H1 (cell line): Measurements from ENCODE around the gene ACO1. TPM values are rescaled to one million over a fixed set of nuclear protein-coding genes. Genes with fewer than 3 reads are reported as not detected.

Experiments used
- ASH2L ChIP-seq: fragments of 200-600, 300-600 bp; sonication (generic); IDR thresholded peaks from one replicate; pipeline ENCODE4 v1.7.1; 2017; ENCODE audit warnings: low read length
- BCL11A ChIP-seq, 2 experiments: IDR thresholded peaks; one replicate each; pipeline ENCODE4 v1.6.1; 2011; ENCODE audit warnings: low read depth in 2 of 2, low read length in 2 of 2, mild to moderate bottlenecking in 2 of 2
- EP300 ChIP-seq, 2 experiments: IDR thresholded peaks; 1 replicate in 1 of 2; 2 replicates in 1 of 2; pipeline ENCODE4 v1.6.1; 2011 to 2012; ENCODE audit warnings: low read depth in 2 of 2, low read length in 2 of 2, mild to moderate bottlenecking in 2 of 2, borderline replicate concordance in 1 of 2, inconsistent platforms in 1 of 2, moderate library complexity in 1 of 2
- EZH2 ChIP-seq: fragments of 200-600 bp; sonication (generic); IDR thresholded peaks from 2 replicates; pipeline ENCODE4 v1.7.1; 2012; ENCODE audit warnings: low read depth, mild to moderate bottlenecking, moderate library complexity, low read length, inconsistent platforms; ENCODE audit not compliant: severe bottlenecking
- HDAC2 ChIP-seq, 2 experiments: fragments of 300-600 bp in 1 of 2; sonication (generic) in 1 of 2; IDR thresholded peaks; 2 replicates each; pipeline ENCODE4 v1.6.1; 2011 to 2012; ENCODE audit warnings: low read depth in 2 of 2, low read length in 2 of 2, mild to moderate bottlenecking in 2 of 2, moderate library complexity in 2 of 2, borderline replicate concordance in 1 of 2, inconsistent platforms in 1 of 2
- KDM1A ChIP-seq: fragments of 200-600, 300-600 bp; sonication (generic); IDR thresholded peaks from 2 replicates; pipeline ENCODE4 v1.7.1; 2016; ENCODE audit warnings: mild to moderate bottlenecking, low read length, borderline replicate concordance
- KDM4A ChIP-seq: IDR thresholded peaks from one replicate; pipeline ENCODE4 v1.7.1; 2012; ENCODE audit warnings: low read depth, mild to moderate bottlenecking, moderate library complexity, low read length, inconsistent platforms; ENCODE audit not compliant: severe bottlenecking
- KDM5A ChIP-seq: fragments of 200-600 bp; IDR thresholded peaks from 2 replicates; pipeline ENCODE4 v1.7.1; 2012; ENCODE audit warnings: mild to moderate bottlenecking, low read length, inconsistent platforms, mixed read lengths
- MAX ChIP-seq: IDR thresholded peaks from 2 replicates; pipeline ENCODE4 v1.6.1; 2012; ENCODE audit warnings: inconsistent platforms
- POU5F1 ChIP-seq: IDR thresholded peaks from 2 replicates; pipeline ENCODE4 v1.6.1; 2011; ENCODE audit warnings: low read depth, mild to moderate bottlenecking, low read length, moderate library complexity
- RBBP5 ChIP-seq: IDR thresholded peaks from 2 replicates; pipeline ENCODE4 v1.7.1; 2012; ENCODE audit warnings: low read depth, mild to moderate bottlenecking, inconsistent platforms, low read length, moderate library complexity, borderline replicate concordance
- SIN3A ChIP-seq, 2 experiments: IDR thresholded peaks in 1 of 2; conservative IDR thresholded peaks in 1 of 2; 2 replicates each; pipeline ENCODE4 v1.6.1; 2011 to 2012; ENCODE audit warnings: low read length in 2 of 2, improper control_type of control experiment in 1 of 2, low read depth in 1 of 2, mild to moderate bottlenecking in 1 of 2
- TAF1 ChIP-seq: IDR thresholded peaks from 2 replicates; pipeline ENCODE4 v1.6.1; 2011; ENCODE audit warnings: mild to moderate bottlenecking, low read depth, low read length
- polyA plus RNA-seq, 7 experiments: library from polyadenylated mRNA; depleted of rRNA in 3 of 7; stranded (reverse) in 5 of 7; unstranded in 2 of 7; fragments of >200 nt in 5 of 7; fragments of 200-250 nt in 2 of 7; gene quantifications; 1 replicate in 5 of 7; 2 replicates in 1 of 7; 4 replicates in 1 of 7; pipeline versions ENCODE4 v1.2.1 to v1.2.3, GENCODE V29; 2011 to 2013; ENCODE audit warnings: missing spikeins in 2 of 7, mixed read lengths in 2 of 7
- total RNA-seq: library from RNA; stranded (reverse); fragmentation: NEBNext Ultra II Directional; extraction: Animal tissue kit (Norgen Biotek cat#: 25700); gene quantifications from 2 replicates; pipeline ENCODE4 v1.2.1, GENCODE V29; 2021

Gene ACO1
- total and polyA plus RNA-seq, 2 of the 8 experiments (the other 6 are each of a cell fraction or from before 2014, with no cell fraction given) = 39.3 to 49.8 TPM

- TF ChIP-seq KDM1A (no peak), EZH2 (no peak), RBBP5 (0 out of 2 replicates have a peak, but pooled peaks have one; percentile 44), SIN3A (conservative IDR thresholded peaks at IDR 0.05 in 1 of 2, IDR thresholded peaks at IDR 0.05 in 1 of 2; ENCODE audit: low read depth in 1 of 2, low read length in 2 of 2) (0 out of 4 replicates have a peak, but pooled peaks of 1 of the 2 experiments have one; percentile 73), ASH2L (no peak), POU5F1 (0 out of 2 replicates have a peak, but pooled peaks have one; percentile 26), MAX (no peak), BCL11A (IDR thresholded peaks at IDR 0.05; ENCODE audit: low read depth in 2 of 2, low read length in 2 of 2) (no peak), HDAC2 (IDR thresholded peaks at IDR 0.05; ENCODE audit: borderline replicate concordance in 1 of 2, low read depth in 2 of 2, low read length in 2 of 2) (peak; percentile 65 to 83; a peak in 2 of 4 replicates), KDM5A (no peak), EP300 (IDR thresholded peaks at IDR 0.05; ENCODE audit: borderline replicate concordance in 1 of 2, low read depth in 2 of 2, low read length in 2 of 2) (peak in 1 of 2 experiments; percentile 79; a peak in 1 of 3 replicates), KDM4A (peak; percentile 16), TAF1 (peak; percentile 29; the same call in 1 of the 2 replicates)
Observed at GRCh38 chr9:32344551-32345182, 39.8 kb upstream of the ACO1 start (continued).
